ENCODE data around the gene ERCC1. TPM values are rescaled to one million over a fixed set of nuclear protein-coding genes. Genes with fewer than 3 reads are reported as not detected.

ERCC1 gene
- total and polyA plus RNA-seq, 2 of the 13 experiments (the other 11 are each of a cell fraction or from before 2014, with no cell fraction given), result 40.0 to 66.4 TPM

DNA sequence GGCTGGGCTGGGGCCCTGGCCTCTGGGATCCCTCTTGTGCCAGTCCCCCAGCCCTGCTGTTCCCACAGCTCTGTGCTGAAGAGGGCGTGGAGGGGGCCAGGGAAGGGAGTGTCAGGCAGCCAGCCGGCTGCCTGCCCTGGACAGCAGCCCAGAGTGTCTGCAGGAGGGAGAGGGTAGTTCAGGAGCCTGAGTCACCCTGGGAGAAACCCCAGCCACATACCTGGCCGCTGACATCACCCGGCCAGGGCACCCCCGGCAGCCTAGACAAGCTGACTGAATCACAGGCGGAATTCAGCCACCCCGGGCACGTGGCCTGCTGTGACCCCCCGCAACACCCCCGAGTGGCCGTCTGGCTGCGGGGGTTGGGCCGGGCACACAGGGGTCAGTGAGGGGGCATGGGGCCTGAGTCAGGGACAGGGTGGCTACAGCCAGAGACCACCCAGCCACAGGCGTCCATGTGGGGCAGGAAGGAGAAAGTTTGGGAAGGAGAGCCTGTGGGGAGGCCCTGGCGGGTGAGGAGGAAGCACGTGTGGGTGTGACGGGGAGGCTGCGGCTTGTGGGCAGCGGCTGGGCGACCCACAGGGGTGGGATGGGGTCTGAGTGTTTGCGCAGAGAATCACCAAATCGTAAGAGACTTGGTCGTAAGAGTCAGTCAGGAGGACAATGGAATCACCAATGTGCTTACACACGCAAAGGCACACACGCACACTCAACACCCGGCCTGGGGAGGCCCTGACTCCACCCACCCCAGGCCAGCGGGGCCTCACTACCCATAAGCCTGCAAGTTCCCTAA is 32.2 kb upstream of the ERCC1 start (continued):
- TF ChIP-seq, protein P1, sequence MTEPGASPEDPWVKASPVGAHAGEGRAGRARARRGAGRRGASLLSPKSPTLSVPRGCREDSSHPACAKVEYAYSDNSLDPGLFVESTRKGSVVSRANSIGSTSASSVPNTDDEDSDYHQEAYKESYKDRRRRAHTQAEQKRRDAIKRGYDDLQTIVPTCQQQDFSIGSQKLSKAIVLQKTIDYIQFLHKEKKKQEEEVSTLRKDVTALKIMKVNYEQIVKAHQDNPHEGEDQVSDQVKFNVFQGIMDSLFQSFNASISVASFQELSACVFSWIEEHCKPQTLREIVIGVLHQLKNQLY (CRISPR knock-in tag; IDR thresholded peaks at IDR 0.05), result peak; percentile 74
- peak; percentile 88 for TF ChIP-seq MXD4 (CRISPR knock-in tag; IDR thresholded peaks at IDR 0.05)
- no peak; the same call in 1 of the 2 replicates for TF ChIP-seq GTF3A (CRISPR knock-in tag; conservative IDR thresholded peaks at IDR 0.05)
- no peak for TF ChIP-seq HNRNPUL1 (IDR thresholded peaks at IDR 0.05; ENCODE audit: low read depth, low read length)
- TF ChIP-seq, protein P2, sequence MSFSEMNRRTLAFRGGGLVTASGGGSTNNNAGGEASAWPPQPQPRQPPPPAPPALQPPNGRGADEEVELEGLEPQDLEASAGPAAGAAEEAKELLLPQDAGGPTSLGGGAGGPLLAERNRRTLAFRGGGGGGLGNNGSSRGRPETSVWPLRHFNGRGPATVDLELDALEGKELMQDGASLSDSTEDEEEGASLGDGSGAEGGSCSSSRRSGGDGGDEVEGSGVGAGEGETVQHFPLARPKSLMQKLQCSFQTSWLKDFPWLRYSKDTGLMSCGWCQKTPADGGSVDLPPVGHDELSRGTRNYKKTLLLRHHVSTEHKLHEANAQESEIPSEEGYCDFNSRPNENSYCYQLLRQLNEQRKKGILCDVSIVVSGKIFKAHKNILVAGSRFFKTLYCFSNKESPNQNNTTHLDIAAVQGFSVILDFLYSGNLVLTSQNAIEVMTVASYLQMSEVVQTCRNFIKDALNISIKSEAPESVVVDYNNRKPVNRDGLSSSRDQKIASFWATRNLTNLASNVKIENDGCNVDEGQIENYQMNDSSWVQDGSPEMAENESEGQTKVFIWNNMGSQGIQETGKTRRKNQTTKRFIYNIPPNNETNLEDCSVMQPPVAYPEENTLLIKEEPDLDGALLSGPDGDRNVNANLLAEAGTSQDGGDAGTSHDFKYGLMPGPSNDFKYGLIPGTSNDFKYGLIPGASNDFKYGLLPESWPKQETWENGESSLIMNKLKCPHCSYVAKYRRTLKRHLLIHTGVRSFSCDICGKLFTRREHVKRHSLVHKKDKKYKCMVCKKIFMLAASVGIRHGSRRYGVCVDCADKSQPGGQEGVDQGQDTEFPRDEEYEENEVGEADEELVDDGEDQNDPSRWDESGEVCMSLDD (CRISPR knock-in tag; IDR thresholded peaks at IDR 0.05; ENCODE audit: borderline replicate concordance), result peak; percentile 91; the same call in 1 of the 2 replicates
- TF ChIP-seq RXRA (CRISPR knock-in tag; IDR thresholded peaks at IDR 0.05), result peak; percentile 99
- TF ChIP-seq, protein P3, sequence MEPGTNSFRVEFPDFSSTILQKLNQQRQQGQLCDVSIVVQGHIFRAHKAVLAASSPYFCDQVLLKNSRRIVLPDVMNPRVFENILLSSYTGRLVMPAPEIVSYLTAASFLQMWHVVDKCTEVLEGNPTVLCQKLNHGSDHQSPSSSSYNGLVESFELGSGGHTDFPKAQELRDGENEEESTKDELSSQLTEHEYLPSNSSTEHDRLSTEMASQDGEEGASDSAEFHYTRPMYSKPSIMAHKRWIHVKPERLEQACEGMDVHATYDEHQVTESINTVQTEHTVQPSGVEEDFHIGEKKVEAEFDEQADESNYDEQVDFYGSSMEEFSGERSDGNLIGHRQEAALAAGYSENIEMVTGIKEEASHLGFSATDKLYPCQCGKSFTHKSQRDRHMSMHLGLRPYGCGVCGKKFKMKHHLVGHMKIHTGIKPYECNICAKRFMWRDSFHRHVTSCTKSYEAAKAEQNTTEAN (CRISPR knock-in tag; conservative IDR thresholded peaks at IDR 0.05), result peak; percentile 25
- TF ChIP-seq, protein P4, sequence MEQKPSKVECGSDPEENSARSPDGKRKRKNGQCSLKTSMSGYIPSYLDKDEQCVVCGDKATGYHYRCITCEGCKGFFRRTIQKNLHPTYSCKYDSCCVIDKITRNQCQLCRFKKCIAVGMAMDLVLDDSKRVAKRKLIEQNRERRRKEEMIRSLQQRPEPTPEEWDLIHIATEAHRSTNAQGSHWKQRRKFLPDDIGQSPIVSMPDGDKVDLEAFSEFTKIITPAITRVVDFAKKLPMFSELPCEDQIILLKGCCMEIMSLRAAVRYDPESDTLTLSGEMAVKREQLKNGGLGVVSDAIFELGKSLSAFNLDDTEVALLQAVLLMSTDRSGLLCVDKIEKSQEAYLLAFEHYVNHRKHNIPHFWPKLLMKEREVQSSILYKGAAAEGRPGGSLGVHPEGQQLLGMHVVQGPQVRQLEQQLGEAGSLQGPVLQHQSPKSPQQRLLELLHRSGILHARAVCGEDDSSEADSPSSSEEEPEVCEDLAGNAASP (CRISPR knock-in tag; IDR thresholded peaks at IDR 0.05; ENCODE audit: borderline replicate concordance), result peak; percentile 94
- TF ChIP-seq, protein P5, sequence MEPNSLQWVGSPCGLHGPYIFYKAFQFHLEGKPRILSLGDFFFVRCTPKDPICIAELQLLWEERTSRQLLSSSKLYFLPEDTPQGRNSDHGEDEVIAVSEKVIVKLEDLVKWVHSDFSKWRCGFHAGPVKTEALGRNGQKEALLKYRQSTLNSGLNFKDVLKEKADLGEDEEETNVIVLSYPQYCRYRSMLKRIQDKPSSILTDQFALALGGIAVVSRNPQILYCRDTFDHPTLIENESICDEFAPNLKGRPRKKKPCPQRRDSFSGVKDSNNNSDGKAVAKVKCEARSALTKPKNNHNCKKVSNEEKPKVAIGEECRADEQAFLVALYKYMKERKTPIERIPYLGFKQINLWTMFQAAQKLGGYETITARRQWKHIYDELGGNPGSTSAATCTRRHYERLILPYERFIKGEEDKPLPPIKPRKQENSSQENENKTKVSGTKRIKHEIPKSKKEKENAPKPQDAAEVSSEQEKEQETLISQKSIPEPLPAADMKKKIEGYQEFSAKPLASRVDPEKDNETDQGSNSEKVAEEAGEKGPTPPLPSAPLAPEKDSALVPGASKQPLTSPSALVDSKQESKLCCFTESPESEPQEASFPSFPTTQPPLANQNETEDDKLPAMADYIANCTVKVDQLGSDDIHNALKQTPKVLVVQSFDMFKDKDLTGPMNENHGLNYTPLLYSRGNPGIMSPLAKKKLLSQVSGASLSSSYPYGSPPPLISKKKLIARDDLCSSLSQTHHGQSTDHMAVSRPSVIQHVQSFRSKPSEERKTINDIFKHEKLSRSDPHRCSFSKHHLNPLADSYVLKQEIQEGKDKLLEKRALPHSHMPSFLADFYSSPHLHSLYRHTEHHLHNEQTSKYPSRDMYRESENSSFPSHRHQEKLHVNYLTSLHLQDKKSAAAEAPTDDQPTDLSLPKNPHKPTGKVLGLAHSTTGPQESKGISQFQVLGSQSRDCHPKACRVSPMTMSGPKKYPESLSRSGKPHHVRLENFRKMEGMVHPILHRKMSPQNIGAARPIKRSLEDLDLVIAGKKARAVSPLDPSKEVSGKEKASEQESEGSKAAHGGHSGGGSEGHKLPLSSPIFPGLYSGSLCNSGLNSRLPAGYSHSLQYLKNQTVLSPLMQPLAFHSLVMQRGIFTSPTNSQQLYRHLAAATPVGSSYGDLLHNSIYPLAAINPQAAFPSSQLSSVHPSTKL (CRISPR knock-in tag; IDR thresholded peaks at IDR 0.05), result peak; percentile 91
- TF ChIP-seq, protein P6, sequence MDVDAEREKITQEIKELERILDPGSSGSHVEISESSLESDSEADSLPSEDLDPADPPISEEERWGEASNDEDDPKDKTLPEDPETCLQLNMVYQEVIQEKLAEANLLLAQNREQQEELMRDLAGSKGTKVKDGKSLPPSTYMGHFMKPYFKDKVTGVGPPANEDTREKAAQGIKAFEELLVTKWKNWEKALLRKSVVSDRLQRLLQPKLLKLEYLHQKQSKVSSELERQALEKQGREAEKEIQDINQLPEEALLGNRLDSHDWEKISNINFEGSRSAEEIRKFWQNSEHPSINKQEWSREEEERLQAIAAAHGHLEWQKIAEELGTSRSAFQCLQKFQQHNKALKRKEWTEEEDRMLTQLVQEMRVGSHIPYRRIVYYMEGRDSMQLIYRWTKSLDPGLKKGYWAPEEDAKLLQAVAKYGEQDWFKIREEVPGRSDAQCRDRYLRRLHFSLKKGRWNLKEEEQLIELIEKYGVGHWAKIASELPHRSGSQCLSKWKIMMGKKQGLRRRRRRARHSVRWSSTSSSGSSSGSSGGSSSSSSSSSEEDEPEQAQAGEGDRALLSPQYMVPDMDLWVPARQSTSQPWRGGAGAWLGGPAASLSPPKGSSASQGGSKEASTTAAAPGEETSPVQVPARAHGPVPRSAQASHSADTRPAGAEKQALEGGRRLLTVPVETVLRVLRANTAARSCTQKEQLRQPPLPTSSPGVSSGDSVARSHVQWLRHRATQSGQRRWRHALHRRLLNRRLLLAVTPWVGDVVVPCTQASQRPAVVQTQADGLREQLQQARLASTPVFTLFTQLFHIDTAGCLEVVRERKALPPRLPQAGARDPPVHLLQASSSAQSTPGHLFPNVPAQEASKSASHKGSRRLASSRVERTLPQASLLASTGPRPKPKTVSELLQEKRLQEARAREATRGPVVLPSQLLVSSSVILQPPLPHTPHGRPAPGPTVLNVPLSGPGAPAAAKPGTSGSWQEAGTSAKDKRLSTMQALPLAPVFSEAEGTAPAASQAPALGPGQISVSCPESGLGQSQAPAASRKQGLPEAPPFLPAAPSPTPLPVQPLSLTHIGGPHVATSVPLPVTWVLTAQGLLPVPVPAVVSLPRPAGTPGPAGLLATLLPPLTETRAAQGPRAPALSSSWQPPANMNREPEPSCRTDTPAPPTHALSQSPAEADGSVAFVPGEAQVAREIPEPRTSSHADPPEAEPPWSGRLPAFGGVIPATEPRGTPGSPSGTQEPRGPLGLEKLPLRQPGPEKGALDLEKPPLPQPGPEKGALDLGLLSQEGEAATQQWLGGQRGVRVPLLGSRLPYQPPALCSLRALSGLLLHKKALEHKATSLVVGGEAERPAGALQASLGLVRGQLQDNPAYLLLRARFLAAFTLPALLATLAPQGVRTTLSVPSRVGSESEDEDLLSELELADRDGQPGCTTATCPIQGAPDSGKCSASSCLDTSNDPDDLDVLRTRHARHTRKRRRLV (CRISPR knock-in tag; IDR thresholded peaks at IDR 0.05), result peak; percentile 86; the same call in 1 of the 2 replicates
- TF ChIP-seq ZSCAN12 (CRISPR knock-in tag; IDR thresholded peaks at IDR 0.05), result 0 out of 2 replicates have a peak, but pooled peaks have one; percentile 40
- TF ChIP-seq MXI1 (IDR thresholded peaks at IDR 0.05; ENCODE audit: borderline replicate concordance, low read depth, low read length), result peak; percentile 90; the same call in 1 of the 3 replicates
